Articular chondrocyte of knee joint (primary cell): ENCODE measurements around the gene PPP2R5D. TPM values are rescaled to one million over a fixed set of nuclear protein-coding genes. Genes with fewer than 3 reads are reported as not detected.

Experiments used
- total RNA-seq: library from RNA; depleted of rRNA; stranded (reverse); fragments of >200 nt; gene quantifications from 2 replicates; pipeline ENCODE4 v1.2.3, GENCODE V29; 2012

Gene PPP2R5D
- total RNA-seq = 40.2 and 42.3 TPM in 2 replicates

DNA sequence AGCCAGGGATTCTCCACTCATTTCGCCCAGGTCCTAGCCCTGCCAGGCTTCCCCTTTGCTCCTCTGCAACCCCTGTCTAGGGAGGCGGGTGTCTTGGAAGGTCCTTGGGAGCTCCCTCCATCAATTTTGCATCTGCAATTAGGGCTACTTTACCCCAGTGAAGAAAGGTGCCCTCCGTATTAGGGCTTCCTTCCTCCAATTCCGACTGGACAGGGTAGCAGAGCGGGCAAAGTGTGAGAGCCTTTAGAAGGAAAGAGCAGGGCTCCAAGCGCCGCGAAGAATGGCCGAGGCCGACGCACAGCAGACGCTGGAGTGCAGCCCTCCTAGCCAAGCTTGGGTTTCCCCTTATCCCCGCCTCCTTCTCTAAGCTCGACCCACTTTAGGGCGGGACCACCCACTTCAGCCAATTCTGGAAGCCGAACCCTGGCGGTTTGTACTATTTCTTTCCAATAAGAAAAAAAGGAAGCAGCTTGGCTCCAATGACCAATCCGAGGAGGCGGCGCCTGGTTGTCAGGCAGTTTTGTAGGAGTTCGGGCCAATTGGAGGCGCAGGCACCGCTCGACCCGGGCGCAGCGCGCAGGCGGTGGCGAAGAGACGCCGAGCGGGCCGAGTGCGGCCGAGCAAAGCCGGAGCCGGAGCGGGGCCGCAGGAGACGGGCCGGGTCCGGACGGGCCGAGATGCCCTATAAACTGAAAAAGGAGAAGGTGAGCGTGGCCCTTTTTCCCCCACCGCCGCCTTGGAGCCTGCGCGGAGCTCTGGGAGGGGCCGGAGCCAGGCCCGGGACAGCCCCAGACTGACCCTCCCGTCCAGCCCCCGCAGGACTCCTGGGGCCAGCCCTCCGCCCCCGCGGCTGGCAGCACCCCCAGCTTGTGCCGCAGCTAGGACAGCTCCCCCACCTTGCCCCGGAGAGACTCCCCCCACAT is at the start of gene PPP2R5D:
Gene PPP2R5D (plus strand): TSS at position 570 of the 923 bp plus-strand sequence. CDS start 108 bp downstream, at position 678.

DNA sequence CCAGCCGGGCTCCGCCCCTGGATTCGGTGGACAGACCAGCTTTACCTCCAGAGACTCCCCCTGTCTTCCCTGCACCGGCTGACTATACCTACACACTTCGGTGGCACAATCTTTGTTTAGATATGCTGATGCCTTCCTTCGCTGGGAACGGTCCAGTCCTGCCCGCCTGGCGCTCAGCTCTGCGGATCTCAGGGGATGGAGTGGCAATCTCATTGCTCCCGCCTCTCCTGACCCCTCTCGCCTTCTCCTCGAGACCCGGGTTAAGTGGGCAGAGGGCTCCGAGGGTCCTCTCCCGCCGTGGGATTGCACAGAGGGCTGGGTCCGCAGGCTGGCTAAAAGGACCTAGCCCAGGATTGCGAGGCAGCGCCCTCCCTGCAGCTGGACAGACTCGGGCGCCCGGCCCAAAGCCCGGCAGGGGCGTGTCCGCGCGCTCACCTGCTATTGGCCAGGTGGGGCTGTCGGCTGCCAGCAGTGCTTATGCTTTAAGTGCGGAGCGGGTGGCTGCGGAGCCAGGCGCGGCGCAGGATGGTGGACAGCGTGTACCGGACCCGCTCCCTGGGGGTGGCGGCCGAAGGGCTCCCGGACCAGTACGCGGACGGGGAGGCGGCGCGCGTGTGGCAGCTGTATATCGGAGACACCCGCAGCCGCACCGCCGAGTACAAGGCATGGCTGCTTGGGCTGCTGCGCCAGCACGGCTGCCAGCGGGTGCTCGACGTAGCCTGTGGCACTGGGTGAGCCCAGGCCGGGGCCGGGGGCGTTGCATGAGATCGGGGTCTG is 23.9 kb upstream of the PPP2R5D start, which contains the start of gene GNMT:
Gene GNMT (plus strand): TSS at position 512 of the 777 bp plus-strand sequence. CDS start 14 bp downstream, at position 526.

GRCh38 chr6:42978839-42979522 is 5.4 kb upstream of the PPP2R5D start, which contains the start of gene PEX6:
PEX6 (minus strand) TSS chr6:42979181; CDS start chr6:42979150, 31 bp downstream.

DNA sequence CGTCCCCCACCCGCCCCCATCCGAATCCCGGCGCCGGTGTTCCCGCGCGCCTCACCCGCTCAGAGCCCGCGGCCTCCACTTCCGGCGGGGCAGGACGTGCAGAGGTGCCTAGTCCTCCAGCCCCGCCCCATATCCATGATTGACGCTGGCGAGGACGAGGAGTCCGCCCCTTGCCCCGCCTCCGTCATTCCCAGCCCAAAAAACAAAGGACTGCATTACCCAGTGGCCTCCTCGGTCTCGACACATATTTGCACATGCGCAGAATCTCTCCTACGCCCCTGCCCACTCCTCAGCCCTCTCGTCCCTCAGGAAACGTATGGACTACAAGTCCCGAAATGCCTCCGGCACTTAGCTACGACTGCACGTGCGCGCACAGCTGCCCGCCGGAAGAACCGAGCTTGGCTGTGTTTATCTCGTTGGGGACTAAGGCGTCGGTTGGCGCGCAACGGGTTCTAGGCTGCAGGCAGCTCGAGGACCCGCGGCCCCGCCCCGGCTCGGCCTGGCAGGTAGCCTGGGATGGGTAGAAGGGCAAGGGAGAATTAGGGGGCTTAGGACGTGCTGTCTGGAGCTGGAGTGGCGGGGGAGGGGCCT is 29.6 kb downstream of the PPP2R5D start, which contains the start of the genes KLHDC3 and MEA1:
Gene KLHDC3 (plus strand): TSS at position 407 of the 591 bp plus-strand sequence. CDS start 2,944 bp downstream, outside the sequence.
Gene MEA1 (minus strand): TSS at position 104 of the 591 bp plus-strand sequence. CDS start 133 bp downstream, outside the sequence.

GRCh38 chr6:43021270-43022047 is 37.1 kb downstream of the PPP2R5D start, which contains the start of gene RRP36:
RRP36 (plus strand) TSS chr6:43021623; CDS start chr6:43021655, 32 bp downstream.

DNA sequence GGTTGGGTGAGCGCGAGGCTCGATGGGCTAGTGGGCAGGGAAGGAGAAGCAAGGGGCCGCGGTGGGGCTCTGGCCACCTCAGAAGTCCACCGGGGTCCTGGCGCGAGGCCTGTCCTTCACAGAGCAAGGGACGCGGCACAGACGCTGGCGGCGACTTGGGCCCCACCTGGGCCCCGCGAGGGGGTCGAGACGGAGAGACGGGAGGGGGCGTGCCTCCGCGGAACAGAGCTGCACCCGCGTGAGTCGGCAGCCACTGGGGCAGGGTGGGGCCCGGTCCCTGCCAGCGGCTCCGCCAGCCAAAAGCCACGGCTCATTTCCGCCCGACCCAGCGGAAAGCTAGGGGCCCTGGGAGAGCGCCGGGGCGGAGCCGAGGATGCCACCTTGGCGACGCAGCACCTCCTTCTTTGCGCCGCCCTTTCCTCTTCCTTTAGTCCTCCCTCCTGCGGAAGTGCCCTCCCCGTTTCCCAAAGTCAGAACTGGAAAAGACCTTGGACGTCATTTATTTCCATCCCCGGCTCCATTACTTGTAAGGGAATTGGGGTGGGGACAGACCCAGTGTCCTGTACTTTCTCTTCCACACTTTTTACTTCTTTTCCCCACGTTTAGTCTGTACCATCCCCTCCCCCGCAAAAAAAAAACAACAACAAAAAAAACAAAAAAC is 69.3 kb downstream of the PPP2R5D start, which contains the start of gene CUL7:
Gene CUL7 (minus strand): TSS at position 307 of the 661 bp plus-strand sequence. CDS start 1,063 bp downstream, outside the sequence.

GRCh38 chr6:43059168-43060033 is 75.0 kb downstream of the PPP2R5D start, which contains the start of the genes KLC4 and MRPL2:
KLC4 (plus strand) TSS chr6:43059631; CDS start chr6:43061336, 1,705 bp downstream.
MRPL2 (minus strand) TSS chr6:43059434; CDS start chr6:43059381, 53 bp downstream.

Other genes with a start within 250 kb of the PPP2R5D start
- 30.2 and 38.8 TPM in 2 replicates for gene TBCC, start 238.5 kb upstream of the PPP2R5D start, total RNA-seq
- gene BICRAL, start 202.5 kb upstream of the PPP2R5D start, total RNA-seq = 14.1 and 15.2 TPM in 2 replicates
- gene RPL7L1, start 105.0 kb upstream of the PPP2R5D start, total RNA-seq = 120 and 123 TPM in 2 replicates
- not detected in 2 replicates for gene PTCRA, start 68.5 kb upstream of the PPP2R5D start, total RNA-seq
- gene CNPY3, start 55.1 kb upstream of the PPP2R5D start, total RNA-seq = 23.7 and 27.3 TPM in 2 replicates
- gene GNMT, start 23.8 kb upstream of the PPP2R5D start, total RNA-seq = 0.11 TPM in 1 of 2 replicates, not detected in the other
- gene PEX6, start 5.4 kb upstream of the PPP2R5D start, total RNA-seq = 21.4 and 34.2 TPM in 2 replicates
- 48.7 and 58.7 TPM in 2 replicates for gene MEA1, start 29.4 kb downstream of the PPP2R5D start, total RNA-seq
- 58.9 and 59.6 TPM in 2 replicates for gene KLHDC3, start 29.7 kb downstream of the PPP2R5D start, total RNA-seq
- gene RRP36, start 37.1 kb downstream of the PPP2R5D start, total RNA-seq = 80.0 and 84.3 TPM in 2 replicates
- 35.0 and 44.1 TPM in 2 replicates for gene CUL7, start 69.3 kb downstream of the PPP2R5D start, total RNA-seq
- gene MRPL2, start 74.9 kb downstream of the PPP2R5D start, total RNA-seq = 16.2 and 19.1 TPM in 2 replicates
- 11.2 and 14.3 TPM in 2 replicates for gene KLC4, start 75.1 kb downstream of the PPP2R5D start, total RNA-seq
- gene PTK7, start 91.7 kb downstream of the PPP2R5D start, total RNA-seq = 28.3 and 51.5 TPM in 2 replicates
- gene SRF, start 186.7 kb downstream of the PPP2R5D start, total RNA-seq = 11.9 and 14.3 TPM in 2 replicates
- 23.8 and 28.0 TPM in 2 replicates for gene CUL9, start 197.6 kb downstream of the PPP2R5D start, total RNA-seq
- 37.6 and 40.1 TPM in 2 replicates for gene DNPH1, start 244.9 kb downstream of the PPP2R5D start, total RNA-seq